Left ventricle myocardium superior (tissue), 1 donor: Measurements from ENCODE around the gene ATP5F1E. TPM values are rescaled to one million over a fixed set of nuclear protein-coding genes. Genes with fewer than 3 reads are reported as not detected.
A peak's percentile ranks its signal among the peaks of the same experiment; 100 is the strongest.

ENCODE experiments used
- ATAC-seq: fragments of 200-7000 bp; cut with Tn5 transposase; one replicate; pipeline ENCODE4 v1.9.1; 2020; ENCODE audit warnings: mild to moderate bottlenecking, moderate library complexity
- DNase-seq: peaks from one replicate; pipeline ENCODE4 v3.0.0-alpha.2; 2020
- intact Hi-C: fragments of 100-400 bp; cut with micrococcal nuclease; formaldehyde crosslinking; loops from one replicate; pipeline ENCODE4 v1.11.0; 2022
- long read RNA-seq: library from polyadenylated mRNA; unstranded; transcript quantifications from one replicate; pipeline ENCODE4 v2.0.0, GENCODE V29; 2021
- total RNA-seq: library from RNA; stranded (reverse); fragmentation: NEBNext Ultra II Directional; extraction: Animal tissue kit (Norgen Biotek cat#: 25700); gene quantifications from one replicate; pipeline ENCODE4 v1.2.1, GENCODE V29; 2021
- donor health status: DM: no; HTN: yes; CAD: no; lungs with severe emphysema.

The ATP5F1E gene
- total RNA-seq, result 128 TPM
- long read RNA-seq, transcript ATP5F1E-201 (3 exons, 3,665 nt), result major isoform, 495 of 509 reads
- long read RNA-seq, partial matches to known transcripts, result 5 of 509 reads
- long read RNA-seq, other reads (novel, unspliced or antisense), result 5 of 509 reads

DNA sequence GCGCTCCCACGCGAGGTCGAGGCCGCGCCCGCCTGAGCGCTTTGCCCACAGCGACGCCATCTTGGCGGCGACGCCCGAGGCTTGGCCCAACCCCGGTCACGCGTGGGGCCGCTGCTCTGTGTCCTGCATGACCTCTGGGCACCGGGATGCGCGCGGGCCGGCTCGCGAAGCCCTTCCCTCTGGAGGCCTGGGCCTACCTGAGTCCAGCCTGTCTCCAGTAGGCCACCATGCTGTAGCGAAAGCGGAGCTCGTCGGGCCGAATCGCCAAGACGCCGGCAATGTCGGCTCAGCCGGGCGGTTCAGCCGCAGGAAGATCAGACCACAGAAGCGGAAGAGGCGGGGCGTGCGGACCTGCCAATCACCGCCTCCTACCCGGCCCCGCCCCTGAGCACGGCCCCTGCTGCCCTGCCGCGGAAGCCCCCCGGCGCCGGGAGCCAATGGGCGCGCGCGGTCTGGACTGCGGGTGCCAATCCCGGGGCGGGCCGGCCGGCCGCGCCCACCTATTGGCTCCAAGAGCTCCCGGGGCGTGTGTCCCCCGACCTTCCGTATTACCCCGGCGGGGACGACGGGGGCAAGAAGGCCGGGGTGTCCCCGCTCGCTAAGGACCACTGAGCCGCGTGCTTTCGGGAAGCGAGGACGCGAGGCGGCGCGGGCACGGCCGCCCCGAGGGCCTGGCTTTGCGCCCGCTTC, at the start of gene ATP5F1E:
Gene ATP5F1E, minus strand, starts transcription at position 313 of the 690 bp plus-strand sequence. Its CDS starts 84 bp downstream, at position 229.
- DNase-seq (peak; percentile 99), ATAC-seq (peak; percentile 100)
- intact Hi-C loops, result loop anchor here (5.0 kb wide), 1 partner anchor 125 kb away; no protein-coding TSS in a partner anchor

DNA sequence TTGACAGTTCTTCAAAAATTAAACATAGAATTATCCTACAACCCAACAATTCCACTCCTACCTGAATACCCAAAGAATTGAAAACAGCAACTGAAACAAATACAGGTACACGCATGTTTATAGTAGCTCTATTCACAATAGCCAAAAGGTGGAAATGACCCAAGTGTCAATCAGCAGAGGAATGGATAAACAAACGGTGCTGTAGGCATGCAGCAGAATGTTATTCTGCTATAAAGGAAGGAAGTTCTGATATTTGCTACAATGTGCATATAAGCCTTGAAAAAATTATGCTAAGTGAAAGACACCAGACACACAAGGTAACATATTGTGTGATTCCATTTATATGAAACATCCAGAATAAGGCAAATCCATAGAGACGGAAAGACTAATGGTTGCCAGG, 48.9 kb upstream of the ATP5F1E start:
- DNase-seq (no peak), ATAC-seq (no peak)
- intact Hi-C loops, result no loop called here

DNA sequence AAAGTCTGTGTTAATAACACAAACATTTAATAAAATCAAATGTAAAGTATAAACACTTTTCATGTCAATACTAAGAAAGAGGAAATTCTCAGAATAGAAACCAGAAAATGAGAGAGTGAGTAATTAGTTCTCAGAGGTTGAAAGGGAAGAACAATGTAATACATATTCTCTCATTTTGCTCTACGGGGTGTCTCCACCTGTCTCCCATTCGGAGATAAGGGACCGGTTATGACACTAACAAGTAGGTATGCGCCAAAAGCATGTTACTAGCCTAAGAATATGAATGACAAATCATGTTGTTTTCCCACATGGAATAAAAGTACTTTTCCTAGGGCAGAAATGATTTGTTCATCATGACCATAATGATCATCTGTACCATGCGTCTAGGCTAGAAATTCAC, 46.1 kb upstream of the ATP5F1E start:
- DNase-seq (no peak), ATAC-seq (no peak)
- intact Hi-C loops, result no loop called here

DNA sequence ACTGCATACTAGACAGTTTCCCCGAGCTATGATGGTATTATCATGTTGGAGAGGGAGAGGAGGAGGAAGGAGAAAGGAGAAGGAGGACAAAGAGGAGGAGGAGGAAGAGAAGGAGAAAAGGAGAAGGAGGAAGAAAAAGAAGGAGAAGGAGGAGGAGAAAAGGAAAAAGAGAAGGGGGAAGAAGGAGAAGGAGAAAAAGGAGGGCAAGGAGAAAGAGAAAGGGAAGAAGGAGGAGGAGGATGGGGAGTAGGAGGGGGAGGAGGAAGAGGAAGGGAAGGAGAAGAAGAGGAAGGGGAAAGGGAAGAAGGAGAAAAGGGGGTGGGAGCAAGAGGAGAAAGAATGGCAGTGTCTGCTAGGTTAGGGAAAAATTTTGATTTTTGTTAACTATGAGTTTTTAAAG, 45.6 kb upstream of the ATP5F1E start:
- ATAC-seq (no peak), DNase-seq (no peak)
- intact Hi-C loops, result no loop called here

DNA sequence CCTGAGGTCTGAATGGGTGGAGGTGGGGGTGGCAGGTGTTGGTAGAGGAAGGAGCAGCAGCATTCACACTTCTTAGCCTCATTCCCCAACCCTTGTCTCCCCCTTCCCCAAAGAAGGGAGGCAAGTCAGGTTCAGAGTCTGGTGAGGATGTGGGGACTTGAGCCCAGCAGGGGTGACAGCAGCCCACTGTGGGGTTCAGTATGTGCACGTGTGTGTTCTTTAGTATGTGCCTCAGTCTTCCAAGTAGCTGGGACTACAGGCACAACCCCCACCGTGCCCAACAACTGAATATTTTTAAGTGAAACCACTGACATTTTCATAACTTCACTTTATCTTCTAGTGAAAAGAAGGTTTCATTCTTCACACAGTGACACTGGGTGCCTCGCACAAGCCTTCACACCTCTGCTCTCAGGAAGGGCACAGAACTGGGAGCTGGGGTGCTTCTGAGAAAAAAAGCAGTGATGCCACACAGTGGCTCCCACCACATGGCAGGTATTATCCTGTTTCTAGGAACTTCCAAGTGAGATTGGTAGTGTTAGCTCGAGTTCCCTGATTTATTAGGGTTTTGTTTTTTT, 43.9 kb upstream of the ATP5F1E start:
- no peak for ATAC-seq
- DNase-seq, result no peak
- intact Hi-C loops, result no loop called here

DNA sequence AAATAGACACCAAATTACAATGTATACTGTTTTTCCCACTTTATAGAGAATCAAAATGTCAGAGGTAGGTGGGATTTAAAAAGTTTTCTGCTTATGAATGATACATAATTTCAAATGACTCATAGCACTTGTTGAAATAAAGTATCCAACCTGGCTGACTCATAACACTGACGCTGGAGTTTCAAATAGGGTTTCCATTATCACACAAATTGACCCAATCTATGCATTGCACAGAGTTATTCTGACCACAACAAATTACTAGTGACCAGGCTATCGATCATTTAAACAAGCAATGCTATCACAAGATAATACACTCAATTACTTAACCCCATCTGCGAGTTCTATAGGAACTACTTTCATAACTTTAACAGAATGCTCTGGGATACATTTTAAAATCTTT, 42.3 kb upstream of the ATP5F1E start:
- ATAC-seq, result no peak
- DNase-seq, result no peak
- intact Hi-C loops, result no loop called here

DNA sequence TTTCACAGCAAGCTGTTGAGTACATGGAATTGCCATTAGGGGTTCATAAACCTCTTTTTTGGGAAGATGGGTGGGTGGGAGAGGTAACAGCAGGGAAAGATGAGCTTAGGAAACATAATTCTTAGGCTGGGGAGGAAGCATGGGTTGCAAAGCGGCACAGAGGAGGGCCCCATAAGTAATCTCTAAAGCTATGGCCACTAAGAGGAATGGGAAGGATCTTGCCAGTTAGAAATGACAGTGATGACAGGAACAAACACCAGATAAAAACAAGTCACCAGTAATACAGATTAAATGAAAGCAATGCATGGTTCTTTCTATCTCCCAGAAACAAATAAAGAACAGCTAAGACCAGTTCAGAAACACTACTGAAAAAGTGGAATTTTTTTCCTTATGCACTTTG, 41.4 kb upstream of the ATP5F1E start:
- DNase-seq (no peak), ATAC-seq (peak; percentile 52)
- intact Hi-C loops, result no loop called here

DNA sequence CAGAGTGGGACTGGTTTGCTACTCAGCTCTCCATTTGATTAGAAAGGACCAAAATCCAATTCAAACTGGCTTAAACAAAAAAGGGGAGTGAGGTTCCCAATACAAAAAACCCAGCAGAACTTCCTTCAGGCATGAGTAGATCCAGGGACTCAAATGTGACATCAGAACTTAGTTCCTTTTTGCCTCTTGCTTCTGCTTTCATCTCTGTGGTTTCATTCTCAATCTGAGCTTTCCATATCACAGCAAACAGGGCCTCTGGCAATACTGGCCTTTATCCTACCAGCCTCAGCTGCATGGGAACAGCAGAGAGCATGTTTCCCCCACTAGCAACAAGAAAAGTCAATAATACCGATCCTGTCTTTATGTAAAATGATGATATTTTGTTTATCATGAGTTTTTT, 39.1 kb upstream of the ATP5F1E start:
- intact Hi-C loops, result no loop called here
- ATAC-seq (no peak), DNase-seq (no peak)

DNA sequence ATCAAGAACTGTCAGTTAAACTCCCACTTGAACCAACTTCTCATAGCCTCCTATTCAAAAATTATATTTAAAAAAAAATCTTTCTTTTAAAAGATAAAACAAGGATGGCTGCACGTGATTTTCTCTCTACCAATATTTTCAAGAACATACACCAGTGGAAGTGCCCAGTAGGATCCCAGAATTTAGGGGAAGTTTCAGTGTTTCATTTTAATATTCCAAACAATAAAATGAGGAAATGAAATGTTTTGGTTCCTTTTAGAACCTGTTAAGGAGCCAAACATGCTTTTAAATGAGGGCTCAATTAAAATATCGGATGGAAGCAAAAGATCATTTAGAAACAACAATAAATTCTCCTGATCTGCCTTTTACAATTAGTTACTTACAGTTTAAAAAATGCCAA, 36.9 kb upstream of the ATP5F1E start:
- DNase-seq (no peak), ATAC-seq (no peak)
- intact Hi-C loops, result no loop called here

DNA sequence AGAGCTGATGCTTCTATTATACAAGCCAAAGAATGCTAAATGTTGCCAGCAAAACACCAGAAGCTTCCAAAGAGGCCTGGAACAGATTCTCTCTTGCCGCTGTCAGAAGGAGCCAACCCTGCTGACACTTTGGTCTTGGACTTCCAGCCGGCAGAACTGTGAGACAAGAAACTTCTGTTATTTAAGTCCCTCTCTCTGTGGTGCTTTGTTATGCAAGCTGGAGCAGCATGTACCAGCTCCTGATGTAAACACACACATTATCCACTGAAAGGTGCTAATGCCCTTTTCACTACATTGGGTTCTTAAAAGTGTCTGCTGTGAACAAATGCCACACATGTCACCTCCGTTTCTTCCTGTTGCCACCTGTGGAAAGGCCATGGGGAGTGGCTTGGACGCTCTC, 36.4 kb upstream of the ATP5F1E start:
- ATAC-seq, result no peak
- DNase-seq, result no peak
- intact Hi-C loops, result no loop called here

DNA sequence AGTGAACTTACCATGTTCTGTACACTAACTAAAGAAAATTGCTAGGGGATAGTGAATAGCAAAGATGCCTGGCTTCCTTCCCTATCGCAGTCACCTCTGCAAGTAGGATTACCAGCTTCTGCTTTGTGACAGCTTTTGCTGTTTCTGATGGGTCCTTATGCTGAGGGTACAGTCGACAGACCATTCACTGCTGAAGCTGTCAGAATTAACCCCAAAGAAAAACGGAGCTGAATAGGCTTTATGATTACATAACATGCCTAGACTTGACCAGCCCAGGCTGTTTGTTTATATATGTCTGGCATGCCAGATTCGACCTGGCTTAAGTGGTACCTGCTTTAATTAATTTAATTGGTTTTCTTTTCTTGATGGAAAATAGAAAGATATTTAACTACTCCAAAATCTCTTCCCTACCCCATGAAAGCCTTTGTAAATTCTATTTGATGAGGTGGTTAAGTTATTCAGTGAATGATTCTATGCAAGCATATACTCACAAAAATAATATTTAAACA, 32.1 kb upstream of the ATP5F1E start:
- intact Hi-C loops, result no loop called here
- ATAC-seq (no peak), DNase-seq (no peak)

DNA sequence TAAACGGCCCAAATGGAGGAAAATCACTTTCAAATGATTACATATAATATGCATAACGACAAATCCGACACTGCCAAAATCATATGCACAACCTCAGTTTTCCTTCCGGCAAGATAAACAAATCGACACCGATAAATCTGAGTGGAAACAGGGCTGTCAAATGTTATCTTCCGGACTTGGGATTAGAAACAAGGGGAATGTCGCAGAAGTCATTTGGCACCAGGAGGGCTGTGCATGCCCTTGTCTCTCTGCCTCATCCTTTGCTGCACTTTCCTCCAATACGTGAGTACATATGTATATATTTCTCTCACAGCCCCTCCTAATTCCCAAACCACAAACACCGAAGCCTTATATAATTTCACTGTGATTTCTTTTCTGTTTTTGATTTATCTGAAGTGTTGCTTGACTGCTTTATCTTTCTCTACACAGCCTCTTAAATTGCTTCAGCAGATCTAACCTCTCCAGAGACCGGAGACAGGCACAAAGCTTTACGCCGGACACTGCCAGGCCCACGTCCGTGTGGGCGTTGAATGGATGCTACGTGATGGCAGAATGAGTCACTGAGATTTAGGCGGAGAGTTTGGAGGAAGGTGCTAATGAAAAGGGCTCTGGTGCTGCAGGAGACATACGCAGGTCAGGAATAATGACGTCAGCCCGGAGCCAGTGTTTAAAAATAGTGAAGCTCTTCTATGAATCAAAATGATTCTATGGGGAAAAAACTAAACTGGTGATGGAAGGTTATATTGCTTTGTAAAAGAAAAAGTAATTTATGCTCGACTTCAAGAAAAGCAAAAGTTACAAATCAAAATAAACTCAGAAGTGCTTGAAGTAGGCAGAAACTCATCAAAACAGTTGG, 31.5 kb upstream of the ATP5F1E start:
- DNase-seq, result peak; percentile 56
- intact Hi-C loops, result no loop called here
- ATAC-seq, result peak; percentile 92

DNA sequence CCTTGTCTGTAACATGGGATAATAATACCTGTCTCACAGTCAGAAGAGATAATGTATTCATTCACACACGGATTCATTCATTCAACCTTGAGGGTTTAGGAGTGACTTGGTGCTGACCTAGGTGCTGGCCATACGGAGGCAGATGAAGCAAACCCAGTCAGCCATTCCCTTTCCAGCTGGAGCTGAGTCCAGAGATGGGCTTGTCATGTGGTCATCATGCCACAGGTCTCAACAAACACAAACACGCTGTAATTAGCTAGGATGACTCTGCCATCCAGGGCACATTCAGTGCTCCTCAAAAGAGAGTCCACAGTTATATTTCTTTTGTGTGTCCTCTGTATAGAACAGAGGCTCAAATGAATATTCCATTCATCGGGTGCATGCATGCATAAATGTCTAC, 29.9 kb upstream of the ATP5F1E start:
- ATAC-seq (peak; percentile 47), DNase-seq (no peak)
- intact Hi-C loops, result no loop called here

DNA sequence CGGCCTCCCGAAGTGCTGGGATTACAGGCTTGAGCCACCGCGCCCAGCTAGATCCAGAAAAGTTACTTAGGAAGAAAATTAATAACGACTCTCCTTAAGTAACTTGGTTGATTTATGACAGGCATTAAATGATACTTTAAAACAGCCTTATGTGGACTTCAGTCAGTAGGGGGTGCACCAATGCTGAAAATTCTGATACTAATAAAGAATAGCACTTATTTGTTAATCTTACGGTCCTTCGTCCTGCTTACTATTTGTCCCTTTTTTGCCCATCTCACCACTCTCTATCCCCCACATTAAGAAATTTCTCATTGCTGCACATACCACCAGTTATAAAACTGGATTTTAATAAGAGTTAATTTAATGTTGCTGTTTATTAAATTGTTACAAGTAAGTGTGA, 23.2 kb upstream of the ATP5F1E start:
- intact Hi-C loops, result no loop called here
- DNase-seq (no peak), ATAC-seq (no peak)

DNA sequence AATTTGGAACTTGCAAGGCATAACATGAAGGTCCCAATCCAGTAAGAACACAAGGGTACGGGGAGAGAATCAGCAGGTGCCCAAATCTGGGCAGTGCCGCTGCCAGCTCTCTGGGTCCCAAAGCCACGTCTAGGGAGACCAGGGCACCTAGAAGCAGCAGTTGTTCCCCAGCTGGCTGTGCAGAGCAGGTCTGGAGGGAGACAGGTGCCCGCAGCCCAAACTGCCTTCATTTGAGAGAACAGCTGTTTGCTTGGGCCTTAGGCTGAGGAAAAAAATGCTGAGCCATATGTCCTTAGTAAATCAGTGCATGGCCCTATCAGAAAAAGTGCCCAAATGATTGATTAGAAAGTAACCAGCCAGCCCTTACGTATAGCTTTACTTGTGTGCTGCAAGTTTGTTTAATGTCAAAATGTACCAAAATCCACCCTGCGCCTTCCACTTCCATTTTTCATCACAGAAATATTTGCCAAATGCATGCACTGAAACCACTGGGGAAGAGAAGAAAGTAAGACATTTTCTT, 19.6 kb upstream of the ATP5F1E start:
- intact Hi-C loops, result no loop called here
- DNase-seq (no peak), ATAC-seq (no peak)

DNA sequence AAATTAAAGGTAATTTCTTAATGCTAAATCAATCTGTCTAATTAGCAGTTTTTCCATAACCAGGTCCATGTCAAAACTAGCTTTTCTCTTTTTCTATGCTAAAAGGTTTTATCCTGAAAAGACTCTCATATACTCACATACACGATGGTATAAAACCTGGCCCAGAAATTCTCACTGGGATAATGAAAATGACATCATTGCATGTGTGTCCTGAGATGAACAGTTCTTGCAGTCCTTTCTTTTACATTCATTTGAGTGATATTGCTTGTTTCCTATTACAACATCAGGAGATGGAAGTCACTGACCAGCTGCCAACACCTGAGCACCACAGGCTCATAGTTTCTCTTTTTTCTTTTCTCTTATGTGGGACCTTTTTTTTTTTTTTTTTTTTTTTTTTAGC, 18.3 kb upstream of the ATP5F1E start:
- ATAC-seq (no peak), DNase-seq (no peak)
- intact Hi-C loops, result no loop called here

DNA sequence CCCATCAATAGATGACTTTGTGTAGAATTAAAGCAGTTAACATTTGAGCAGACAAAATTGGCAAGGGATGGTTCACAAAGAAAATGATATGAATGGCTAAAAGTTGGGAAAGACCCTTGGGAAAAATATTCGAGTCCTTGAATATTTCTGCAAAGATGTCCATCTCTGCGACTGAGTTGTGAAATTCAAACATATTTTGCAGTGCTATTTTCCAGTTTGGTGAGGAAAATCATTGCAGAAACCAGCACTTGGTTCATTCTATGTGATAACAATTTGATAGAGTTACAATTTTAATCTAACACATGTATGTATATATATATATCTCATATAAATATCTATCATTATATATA, 16.5 kb upstream of the ATP5F1E start:
- intact Hi-C loops, result no loop called here
- ATAC-seq, result no peak
- DNase-seq, result no peak

DNA sequence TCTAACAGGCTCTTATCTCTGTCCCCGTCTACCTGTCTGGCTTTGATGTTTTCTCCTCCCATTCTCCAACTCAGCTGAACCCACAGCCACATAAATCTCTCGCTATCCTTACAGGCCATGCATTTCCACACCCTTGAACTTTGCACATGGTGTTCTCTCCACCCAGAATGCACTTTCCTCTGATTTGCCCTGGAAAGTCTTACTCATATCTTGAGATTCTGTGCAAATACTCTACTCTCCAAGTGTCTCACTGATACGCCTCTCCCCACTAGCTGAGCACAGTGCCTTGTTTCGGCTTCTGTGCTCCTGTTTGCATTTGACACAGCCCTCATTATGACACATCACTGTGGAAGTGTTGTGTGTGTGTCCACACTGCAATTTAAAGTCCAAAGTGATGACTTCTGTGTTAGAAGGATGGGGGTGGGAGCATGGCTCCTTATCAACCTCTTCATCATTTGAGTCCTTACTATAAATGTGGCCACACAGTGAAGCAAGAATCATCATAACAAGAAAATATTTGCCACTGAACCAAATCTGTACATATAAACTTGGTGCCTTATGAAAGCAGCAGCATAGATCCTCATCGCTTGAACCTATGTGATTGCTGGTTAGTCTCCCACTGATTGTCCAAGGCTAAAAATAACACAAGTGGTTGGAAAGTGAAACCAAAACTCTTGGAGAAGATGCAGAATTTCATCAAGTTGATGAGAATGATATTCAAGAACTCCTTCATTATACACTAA, 16.0 kb upstream of the ATP5F1E start:
- DNase-seq (no peak), ATAC-seq (no peak)
- intact Hi-C loops, result no loop called here

DNA sequence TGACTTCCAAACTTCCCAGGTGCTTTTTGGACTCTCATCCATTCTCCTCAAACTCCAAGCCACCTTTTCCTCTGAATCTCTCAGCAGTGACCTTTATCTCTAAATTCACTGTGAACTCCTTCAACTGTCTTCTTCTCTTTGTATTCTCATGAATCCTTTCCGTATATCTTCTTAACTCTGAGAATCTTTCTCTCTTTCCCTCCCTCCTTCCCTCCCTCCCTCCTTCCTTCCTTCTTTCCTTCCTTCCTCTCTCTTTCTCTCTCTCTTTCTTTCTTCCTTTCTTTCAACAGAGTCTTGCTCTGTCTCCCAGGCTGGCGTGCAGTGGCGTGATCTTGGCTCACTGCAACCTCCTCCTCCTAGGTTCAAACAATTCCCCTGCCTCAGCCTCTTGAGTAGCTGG, 14.7 kb upstream of the ATP5F1E start:
- no peak for ATAC-seq
- intact Hi-C loops, result no loop called here
- no peak for DNase-seq
